Dermis microvascular lymphatic vessel endothelial cell (primary cell): ENCODE measurements around the gene PSRC1. TPM values are rescaled to one million over a fixed set of nuclear protein-coding genes. Genes with fewer than 3 reads are reported as not detected.
"Not testable (repeated sequence)": the region's sequence is repeated elsewhere in the genome, so short reads cannot be mapped to it uniquely, and the experiment has no call there.

Experiments used
- DNase-seq, 2 donors: peaks; one replicate each; pipeline versions ENCODE4 v3.0.0 to v3.0.0-alpha.2; 2010; ENCODE audit warnings: low read depth in 2 of 2
- total RNA-seq: library from RNA; depleted of rRNA; stranded (reverse); fragments of >200 nt; gene quantifications from 2 replicates; pipeline ENCODE4 v1.2.1, GENCODE V29; 2014

PSRC1 gene
- 1.8 and 4.5 TPM in 2 replicates for total RNA-seq

DNA sequence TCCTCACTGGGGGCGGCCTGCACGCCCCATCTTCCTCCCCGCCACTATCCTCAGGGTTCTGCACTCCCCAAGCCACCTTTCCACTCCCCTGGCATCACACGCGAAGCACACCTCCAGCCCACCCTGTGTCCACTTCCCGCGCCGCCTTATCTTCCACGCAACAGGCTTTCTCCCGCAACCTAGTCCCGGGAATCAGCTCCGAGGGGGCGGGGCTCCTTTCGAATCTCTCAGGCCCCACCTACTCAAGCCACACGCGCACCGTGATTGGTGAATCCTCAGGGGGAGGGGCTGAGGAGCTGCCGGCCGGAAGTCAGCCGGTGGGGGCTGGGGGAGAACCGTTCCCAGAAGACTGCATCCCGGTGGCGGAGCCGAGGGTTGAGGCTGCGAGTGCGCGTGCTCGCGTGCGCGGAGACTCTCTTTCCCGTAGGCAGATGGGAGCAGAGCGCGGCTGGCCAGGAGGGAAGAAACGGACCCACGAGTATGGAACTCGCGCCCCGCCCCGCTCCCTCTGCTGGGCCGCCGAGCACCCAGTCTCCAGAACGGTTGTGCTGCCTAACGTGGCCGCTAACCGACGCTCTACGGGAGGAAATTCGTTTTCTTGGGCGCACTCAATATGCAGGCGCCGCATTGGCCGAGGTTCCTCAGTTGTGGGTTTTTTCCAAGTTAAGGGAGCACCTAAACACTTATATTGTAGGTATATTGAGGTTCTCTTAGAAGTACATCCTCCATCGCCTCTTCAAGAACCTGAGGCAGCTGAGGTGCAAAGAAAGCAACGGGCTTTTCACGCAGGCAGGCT, at the start of gene PSRC1:
TSS of gene PSRC1 (minus strand) at position 194 of the 796 bp plus-strand sequence.
- peak; percentile 58 to 94 for DNase-seq

DNA sequence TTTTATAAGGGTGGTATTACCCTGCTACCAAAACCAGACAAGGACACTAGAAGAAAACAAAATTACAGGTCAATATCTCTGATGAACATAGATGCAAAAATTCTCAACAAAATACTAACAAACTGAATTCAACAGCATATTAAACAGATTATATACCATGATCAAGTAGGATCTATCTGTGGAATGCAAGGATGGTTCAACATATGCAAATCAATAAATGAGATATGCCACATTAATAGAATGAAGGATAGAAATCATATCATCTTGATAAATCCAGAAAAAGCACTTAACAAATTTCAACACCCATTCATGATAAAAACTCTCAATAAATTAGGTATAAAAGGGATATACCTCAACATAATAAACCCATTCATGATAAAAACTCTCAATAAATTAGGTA, 48.2 kb upstream of the PSRC1 start:
- DNase-seq: no peak

DNA sequence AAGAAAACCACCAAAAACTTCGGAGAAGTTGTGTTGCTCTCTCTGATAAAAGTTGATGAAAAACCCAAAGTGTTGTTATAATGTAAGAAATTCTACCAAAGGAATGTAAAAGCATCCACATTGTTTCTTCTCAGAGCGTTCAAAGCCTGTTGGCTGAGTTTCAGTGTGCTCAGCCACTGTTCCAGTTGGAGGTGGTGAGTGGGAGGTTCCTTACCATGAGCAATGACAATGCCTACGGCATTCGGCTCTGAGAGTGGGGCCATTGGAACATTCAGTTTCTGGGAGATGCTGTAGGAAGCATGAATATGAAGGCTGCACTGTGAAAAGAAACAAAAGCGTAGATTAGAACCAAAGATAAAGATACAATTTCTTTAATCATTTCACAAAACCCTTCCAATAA, 44.3 kb upstream of the PSRC1 start:
- no peak for DNase-seq

DNA sequence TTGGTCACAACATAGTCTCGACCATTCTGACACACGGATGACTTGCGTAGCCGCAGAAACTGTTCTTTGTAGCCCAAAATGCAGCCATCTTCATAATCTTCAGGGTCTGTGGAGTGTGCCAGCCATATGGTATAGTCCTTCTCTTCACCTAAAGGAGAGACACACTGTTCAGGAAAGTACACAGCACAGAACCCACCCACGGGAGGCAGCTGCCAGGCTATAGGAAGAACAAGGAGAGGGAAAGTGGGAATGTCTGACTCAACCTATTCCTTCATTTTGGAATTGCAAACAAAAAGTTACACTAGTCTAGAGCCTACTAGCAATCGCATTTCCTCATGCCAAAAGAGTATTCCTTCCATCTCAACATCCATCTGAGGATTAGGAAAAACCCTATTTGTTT, 40.0 kb upstream of the PSRC1 start:
- no peak for DNase-seq

DNA sequence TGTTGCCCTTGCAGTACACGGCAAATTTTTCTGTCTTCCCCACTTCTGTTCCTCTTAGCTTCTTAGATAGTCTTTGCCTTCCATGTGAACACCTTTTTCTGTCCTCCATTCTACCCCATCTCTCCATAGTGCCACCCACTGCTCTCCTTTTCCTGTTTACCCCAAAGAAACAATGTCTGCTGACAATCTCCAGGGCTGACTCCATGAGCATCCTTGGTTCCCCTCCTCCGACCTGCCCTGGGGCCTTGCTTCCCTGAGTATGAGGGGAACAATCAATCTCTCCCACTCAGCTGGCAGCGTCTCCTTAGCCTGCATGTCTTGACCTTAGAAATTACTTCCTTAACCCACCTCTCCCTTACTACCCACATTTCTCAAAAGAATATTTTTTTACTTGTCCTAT, 36.2 kb upstream of the PSRC1 start:
- DNase-seq: no peak

DNA sequence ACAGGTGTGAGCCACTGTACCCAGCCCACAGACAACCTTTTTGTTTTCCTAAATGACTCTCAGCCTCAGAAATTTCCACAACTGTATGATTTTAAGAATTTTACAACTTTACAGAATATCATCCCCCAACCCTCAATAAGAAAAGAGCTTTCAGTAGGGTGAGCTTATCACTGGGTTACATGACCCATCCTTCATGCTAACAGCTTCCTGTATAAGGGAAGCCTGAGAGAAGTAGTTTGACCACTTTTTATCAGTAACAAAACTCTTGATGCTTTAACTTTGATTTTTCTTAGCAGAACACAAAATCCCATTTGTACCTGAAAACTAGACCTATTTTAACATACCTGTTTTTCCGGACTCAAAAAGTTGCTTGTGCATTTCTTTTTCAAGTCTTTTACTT, 33.6 kb upstream of the PSRC1 start:
- no peak for DNase-seq

DNA sequence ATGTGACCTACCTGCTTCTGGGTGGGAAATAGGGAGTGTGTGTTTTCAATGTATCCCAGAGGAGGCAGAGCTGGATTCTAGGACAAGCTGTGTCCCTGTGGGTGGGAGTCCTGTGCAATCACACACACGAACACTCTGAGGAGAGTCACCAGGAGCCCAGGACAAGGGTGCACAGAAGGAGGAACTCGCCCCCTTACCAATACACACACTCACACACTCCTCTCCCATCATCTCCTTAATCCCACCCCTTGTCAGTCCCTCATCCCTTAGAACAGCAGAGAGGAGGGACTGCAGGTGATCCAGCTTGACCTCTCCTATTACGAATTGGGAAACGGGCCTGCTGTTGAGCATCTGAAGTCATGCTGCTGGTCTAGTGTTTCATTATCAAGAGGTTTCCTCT, 32.3 kb upstream of the PSRC1 start:
- no peak for DNase-seq

DNA sequence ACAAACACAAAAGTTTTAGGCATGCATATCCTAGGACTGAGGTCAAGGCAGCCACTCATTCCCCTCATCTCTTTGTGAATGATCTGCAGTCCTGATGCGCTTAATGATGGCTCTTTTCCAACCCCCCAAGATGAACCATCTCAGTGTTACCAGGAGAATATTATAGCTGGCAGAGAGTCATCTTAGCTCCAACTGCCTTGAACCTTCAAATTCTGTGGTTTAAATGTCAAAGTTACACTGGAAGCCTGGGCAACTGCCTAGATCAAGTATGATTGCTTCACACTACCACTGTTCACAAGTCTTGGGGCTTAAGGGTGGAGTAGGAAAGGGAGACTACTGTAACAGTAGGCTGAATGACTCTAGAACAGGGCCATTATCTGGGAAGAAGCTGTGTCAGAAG, 31.9 kb upstream of the PSRC1 start:
- DNase-seq: no peak

DNA sequence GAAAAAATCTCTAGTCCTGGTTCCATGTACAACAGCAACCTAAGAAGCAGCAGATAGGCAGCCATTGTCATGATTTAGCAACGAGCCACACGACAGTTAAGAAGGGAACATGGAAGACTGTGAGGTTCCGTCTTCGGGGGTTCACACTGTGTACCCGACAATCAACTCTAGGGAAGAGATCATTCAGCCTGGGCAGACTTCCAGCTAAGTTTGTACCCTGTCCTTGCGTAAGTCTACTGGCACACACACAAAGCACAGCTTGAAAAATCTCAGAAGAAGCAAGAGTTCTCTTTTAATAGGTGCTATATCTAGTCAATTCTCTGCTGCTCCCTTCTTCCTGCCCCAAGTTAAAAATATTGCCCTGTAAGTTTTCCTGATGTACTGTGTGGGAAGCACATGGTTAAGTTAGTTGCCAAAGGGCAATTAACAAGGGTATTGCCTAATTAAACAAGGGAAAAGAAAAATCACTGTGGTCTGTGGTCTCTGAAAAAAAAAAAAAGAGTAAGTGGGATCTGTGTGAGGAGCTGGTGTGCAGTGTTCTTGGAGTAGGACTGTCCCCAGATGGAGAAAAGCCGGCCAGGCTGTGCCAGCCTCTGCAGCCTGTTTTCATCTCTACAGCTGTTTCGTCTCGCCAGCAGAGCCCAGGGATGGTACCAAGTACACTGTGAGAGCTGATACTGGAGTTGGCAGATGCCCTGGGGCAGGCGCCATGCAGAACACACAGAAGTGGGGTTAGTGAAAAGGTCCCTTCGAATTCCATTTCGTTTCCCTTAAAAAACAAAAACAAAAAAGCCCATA, 30.2 kb upstream of the PSRC1 start:
- DNase-seq: no peak

DNA sequence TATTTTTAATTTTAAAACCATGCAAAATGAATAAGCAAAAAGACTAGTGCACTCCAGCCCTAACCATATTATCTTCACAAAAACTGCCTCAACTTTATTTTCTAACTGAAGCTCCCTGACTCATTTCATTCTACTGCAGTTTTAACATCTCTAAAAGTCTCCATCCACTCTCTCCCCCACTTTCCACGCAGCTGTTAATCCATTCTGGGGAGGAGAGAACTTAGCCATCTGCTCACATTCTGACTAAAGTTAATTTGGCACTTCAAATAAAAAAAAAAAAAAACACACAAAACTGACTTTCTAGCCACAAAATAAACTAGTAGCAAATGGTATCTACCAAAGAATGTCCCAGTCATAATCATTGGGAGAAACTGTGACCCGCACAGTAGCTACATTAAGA, 29.3 kb upstream of the PSRC1 start:
- no peak for DNase-seq

DNA sequence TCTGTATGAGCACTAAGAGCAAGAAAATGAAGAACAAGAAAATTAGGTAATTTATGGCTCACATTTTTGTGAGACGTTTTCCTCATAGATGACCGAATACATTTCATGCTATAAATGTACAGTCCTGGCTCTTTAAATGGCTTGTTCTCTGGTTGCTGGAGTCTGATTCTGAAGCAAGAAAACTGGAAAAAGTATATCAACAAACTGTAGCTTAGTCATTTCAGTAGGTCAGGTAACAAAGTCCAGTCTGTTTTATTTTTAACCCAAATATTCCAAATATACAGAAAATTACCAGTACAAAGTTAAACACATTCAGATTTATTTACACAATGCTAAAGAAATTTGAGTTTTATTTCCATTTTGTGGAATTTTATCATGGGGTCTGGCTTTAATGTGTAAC, 26.4 kb upstream of the PSRC1 start:
- DNase-seq: no peak

DNA sequence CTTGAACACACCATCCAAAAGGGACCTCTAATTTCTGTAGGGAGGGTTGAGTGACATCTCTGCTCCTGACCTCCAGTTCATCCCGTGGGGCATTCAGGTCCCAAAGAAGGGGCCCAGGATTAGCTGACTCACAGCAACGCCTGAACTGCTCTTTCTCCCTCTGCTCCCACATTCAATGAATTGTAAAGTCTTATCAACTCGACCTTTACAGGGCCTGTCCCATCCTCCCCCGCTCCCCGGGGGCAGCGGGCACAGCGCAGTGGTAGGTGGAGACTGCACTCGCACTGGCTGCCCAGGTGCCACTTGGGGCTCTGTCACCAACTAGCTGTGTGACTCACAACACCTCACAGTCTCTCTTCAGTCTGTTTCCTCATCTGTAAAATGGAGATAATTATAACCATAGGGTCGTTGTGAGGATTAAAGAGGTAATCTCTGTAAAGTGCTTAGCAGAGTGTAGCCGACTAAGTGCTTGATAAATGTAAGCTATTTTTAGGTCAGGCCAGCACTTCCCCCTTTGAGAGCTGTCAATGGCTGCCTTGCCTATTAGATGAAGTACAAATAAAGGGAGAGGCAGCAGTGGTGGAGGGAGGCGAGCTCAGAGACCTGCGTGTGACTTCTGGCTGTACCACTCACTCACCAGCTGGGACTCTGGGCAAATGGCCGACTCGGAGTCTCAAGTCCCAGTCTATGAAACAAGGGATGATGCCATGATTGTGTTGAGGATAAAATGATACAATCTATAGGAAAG, 24.5 kb upstream of the PSRC1 start:
- no peak for DNase-seq

DNA sequence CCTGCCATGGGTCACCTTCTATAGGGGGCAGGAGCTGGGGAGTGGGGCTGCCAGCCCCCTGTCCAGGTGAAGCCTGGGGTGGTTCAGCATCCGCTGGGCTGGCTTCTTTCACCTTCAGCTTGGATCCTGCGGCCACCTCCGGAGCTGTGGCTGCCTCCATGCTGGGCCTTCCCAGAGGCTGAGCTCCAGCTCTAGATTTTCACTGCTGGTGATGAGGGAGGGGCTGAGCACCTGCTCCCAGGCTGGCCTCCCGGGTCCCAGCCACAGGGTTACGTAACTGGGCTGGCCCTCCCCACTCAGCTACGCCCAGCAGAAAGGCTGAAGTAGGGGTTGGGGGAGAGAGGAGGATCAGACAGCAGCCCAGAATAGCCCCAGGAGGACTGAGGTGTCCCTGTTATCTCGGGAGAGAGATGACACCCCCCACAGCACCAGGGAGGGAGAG, 23.9 kb upstream of the PSRC1 start, which contains the start of gene MYBPHL:
TSS of gene MYBPHL (minus strand) at position 180 of the 442 bp plus-strand sequence. CDS start at position 160, 20 bp downstream.
- DNase-seq: no peak

DNA sequence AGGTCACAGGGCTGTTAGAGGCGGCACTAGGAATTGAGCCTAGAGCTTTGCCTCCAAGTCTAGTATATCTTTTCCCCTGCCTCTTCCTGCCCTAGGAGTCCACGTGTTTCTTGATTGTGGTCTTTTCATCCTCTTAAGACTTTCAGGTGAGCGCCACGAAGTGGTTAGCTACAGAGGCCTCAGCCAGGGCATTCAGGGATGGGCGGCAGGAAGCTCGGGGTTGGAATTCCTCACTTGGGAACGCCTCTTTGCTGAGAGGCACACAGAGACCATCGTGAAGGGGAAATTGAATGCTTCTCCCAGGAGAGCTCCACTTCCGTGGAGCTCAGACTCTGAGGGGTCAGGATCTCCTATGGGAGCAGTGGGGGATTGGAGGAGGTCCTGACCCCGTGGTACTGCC, 23.0 kb upstream of the PSRC1 start:
- not testable (repeated sequence) for DNase-seq

DNA sequence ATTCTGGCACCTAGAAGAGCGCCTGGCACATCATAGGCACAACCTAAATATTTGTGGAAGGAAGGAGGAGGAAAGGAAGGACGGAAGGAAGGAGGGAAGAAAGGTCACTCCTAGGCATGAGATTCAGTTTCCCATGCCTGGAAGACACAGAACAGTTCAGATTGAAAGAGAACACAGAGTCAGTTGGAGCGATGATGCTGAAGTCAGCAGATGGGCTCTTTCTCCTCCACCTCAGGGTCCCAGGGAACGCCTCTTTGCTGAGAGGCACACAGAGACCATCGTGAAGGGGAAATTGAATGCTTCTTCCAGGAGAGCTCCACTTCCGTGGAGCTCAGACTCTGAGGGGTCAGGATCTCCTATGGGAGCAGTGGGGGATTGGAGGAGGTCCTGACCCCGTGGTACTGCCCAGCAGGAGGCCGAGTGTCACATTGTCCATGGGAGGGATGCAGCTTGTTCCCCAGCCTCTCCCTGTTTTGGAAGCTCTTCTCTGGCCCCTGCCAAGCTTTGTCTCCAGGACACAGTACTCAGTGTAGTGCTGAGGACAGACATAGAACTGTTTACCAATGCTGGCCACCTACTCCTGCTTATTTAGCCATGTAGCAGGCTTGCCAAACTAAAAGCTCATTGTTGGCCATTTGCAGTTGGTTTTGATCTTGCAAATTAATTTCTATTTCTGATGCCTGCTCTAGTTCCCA, 21.4 kb upstream of the PSRC1 start:
- no peak for DNase-seq

DNA sequence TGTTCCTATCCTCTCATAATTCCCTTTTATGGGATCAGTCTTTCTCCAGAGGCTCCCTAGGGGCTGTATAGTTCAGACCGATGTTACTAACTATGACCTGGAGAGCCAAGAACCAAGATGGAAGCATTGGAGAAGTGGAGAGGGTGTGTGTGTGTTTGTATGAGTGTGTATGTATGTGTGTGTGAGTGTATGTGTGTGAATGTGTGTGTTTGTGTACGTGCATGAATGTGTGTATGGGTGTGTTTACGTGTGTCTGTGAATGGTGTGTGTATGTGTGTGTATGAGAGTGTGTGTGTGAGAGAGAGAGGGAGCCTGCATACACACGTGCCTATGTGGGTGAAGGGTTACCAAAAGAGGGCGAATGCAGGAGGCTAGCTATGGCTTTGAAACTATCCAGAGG, 18.9 kb upstream of the PSRC1 start:
- no peak for DNase-seq

DNA sequence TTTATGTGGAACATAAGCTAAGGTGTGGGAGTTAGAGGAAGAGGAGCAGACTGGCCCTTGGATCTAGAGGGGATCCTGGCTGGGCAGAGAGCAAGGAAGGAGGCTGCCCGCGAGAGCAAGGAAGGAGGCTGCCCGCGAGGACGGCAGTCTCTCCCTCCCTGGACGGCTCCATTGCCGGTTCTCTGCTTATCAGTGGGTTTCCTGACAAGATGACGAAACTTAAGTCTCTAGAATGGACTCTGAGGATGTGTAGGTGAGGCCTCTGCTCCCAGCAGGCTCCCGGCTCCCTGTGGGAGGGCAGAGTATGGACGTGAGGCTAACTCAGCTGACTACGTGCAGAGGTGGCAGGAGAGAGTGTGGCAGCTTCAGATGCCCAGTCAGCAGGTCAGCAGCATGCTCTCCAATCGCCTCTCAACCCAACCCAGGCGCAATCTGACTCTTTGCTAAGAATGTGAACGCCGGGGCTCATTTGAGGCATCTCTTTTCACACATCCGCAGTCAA, 17.8 kb upstream of the PSRC1 start:
- no peak for DNase-seq

DNA sequence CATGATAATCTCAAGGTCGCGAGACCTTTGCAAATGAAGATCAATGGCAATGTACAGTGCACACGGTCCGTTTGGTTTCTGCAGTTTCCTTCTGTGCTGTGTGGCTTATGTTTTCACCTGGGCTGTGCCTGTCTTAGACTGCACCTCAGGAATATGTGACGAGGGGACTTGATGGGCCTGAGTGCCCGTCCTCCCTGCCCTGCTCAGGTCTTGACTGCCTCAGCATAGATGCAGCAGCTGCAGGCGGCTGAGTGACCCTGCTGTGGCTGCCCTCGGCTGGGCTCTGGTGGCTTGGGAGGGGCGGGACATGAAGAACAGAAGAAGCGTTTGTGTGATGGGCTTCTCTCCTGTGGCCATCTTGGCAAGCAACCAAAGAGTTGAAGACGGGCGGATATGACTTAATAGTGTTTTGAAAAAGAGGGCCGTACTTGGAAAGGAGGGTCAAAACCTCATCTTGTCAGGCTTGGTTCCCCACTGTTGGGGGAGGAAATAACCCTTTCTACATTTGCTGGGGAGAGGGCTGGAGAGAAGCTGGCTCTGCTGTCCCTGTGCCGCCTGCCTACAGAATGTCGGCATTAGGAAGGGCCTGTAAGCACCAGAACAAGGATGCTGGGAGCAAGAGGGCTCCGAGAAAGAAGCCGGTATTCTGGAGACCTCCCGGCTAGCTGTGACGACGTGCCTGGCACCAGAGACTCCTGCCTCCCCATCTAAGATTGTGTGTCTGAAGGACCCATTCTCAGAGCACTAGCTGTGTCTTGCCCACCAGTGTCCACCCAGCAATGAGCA, 16.8 kb upstream of the PSRC1 start:
- peak in 1 of 2 donors; percentile 38 for DNase-seq

DNA sequence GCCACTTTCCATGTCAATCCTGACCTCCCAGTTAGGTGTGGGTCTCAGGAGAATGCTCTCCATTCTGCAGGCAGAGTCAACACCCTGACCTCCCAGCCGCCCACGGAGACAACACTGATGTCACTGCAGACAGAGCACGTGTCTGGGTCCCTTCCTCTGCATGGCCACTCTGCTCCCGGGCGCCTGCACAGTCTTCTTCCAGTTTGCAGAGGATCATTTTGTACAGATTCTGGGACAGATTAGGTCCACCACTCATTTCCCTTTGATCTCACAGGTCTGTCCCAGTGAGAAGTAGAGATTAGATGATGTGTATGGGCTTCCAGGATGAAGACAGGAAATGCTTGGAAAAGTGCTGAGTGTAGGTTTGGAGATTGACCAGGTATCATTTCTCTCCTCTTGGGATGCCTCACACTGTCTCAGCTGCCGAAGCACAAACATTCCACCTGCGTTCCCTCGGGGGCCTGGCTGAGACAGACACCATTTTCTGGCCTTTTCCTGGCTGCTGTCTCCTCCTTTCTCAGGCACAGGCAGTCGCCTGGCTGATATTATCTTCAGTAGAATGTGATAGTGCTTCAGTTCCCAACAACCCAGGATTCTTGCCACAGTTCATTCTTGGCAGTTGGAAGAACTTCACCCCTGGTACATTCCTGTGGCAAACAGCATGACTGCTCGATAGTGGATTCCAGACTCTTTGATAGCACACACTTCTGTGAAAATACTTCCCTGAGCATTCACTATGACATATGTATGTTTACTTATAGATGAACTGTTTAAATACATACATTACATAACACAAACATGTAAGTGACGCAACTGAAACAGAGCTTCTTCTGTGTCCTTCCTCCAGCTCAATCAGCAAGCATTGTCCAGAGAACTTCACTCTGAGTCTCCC, 16.0 kb upstream of the PSRC1 start:
- peak in 1 of 2 donors; percentile 32 for DNase-seq
